ENCODE results near the gene DNAJC5. TPM values are rescaled to one million over a fixed set of nuclear protein-coding genes. Genes with fewer than 3 reads are reported as not detected.

DNAJC5 gene
- total RNA-seq, 1 donor from 2014 or later = 30.3 TPM

DNA sequence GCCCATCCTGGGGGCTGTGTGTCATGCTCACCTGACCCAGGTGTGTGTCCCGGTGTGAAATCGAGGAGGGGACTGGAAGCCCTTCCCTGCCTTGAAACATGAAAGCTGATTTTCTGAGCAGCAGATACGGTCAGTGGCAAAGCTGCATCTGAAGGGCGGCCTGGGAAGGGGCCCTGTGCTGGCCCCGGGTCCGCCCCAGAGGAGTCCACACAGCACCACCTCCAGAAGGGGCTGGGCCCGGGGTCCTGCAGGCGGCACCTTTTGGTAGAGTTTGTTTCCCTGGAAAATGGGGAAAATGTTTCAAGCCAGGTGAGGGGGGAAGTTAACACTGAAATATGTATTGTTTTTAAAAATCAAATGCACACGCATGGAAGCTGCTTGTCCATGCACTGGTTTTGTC, 40.5 kb downstream of the DNAJC5 start:
- Histone ChIP-seq H3K4me3 (ENCODE audit: low read length in 3 of 3) (no peak overlapping the region), H3K27ac (ENCODE audit: low read depth, low read length) (no peak overlapping the region), H3K9me3 (ENCODE audit: control insufficient read depth in 3 of 3, low read length in 3 of 3) (no peaks in the 10 kb centered on the region), H3K4me1 (ENCODE audit: control insufficient read depth in 3 of 3, insufficient read depth in 3 of 3, low read length in 3 of 3) (peaks cover 0 to 4% (median 2%) of the 10 kb centered on the region in 3 donors), H3K36me3 (ENCODE audit: control insufficient read depth in 3 of 3, insufficient read depth in 3 of 3, low read length in 3 of 3) (peaks cover 37 to 55% (median 47%) of the 10 kb centered on the region in 3 donors), H3K27me3 (ENCODE audit: control insufficient read depth in 3 of 3, insufficient read depth in 3 of 3, low read length in 3 of 3) (no peaks in the 10 kb centered on the region), H3K9ac (ENCODE audit: low read depth in 1 of 3, low read length in 3 of 3) (no peak overlapping the region)

DNA sequence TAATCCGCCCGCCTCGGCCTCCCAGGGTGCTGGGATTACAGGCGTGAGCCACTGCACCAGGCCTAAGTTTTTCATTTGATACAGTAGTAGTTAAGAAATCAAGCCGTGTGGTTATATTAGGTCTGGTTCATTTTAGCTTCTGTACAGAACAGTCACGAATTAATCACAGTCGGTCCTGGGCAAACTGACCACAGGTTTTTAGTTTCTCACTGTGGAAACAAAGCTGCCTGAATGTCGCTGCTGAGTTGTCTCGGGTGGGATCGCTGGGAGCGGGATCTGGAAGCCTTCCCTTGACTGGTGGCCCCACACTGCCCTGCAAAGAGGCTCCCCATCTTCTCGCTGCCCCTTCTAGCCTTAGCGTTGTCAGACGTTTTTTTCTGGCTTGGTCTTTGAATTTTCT, 42.7 kb downstream of the DNAJC5 start:
- H3K9ac ChIP-seq (ENCODE audit: low read depth in 1 of 3, low read length in 3 of 3) = no peak overlapping the region
- peaks cover 0 to 6% (median 4%) of the 10 kb centered on the region in 3 donors for H3K4me1 ChIP-seq (ENCODE audit: control insufficient read depth in 3 of 3, insufficient read depth in 3 of 3, low read length in 3 of 3)
- H3K36me3 ChIP-seq (ENCODE audit: control insufficient read depth in 3 of 3, insufficient read depth in 3 of 3, low read length in 3 of 3) = peaks cover 26 to 48% (median 37%) of the 10 kb centered on the region in 3 donors
- H3K27ac ChIP-seq (ENCODE audit: low read depth, low read length) = no peak overlapping the region
- H3K9me3 ChIP-seq (ENCODE audit: control insufficient read depth in 3 of 3, low read length in 3 of 3) = no peaks in the 10 kb centered on the region
- no peaks in the 10 kb centered on the region for H3K27me3 ChIP-seq (ENCODE audit: control insufficient read depth in 3 of 3, insufficient read depth in 3 of 3, low read length in 3 of 3)
- H3K4me3 ChIP-seq (ENCODE audit: low read length in 3 of 3) = no peak overlapping the region

DNA sequence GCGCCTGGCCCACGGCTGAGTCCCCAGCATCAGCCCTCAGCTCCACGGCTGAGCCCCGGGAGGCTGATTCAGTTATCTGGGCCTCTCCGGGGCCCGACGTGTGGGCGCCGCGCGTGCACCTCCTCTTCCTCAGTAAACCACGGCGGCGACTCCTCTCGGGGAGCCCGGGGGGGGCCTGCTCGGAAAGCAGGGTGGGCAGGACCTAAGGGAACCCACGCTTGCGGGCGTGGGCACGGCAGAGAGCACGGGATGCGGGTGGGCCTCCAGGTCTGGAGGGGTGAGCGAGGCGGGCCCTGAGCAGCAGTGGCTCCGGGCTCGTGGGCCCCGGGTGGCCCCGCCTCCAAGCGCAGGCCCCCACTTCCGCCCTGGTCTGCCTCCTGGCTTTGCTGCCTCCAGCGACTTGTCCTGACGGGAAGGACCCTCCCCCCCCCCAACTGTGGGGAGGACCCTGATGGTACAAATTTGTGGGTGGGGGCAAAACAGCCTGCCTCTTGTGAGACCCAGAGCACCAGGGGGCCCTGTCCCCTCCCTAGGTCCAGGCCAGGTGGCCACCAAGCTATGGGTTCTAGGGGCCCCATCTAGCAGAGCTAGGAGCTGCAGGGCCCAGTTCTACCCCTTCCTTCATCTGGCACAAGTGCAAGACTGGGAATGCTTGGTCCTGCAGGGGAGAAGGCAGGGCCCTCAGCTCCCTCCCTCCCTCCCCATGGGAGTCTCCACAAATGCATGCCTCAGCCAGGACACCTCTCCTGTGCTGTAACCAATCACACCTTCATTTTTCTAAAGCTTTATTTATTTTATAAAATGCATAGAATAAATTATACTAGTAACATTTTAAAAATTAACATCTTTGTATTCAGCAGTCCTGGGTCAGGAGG, 44.4 kb downstream of the DNAJC5 start:
- Histone ChIP-seq H3K27me3 (ENCODE audit: control insufficient read depth in 3 of 3, insufficient read depth in 3 of 3, low read length in 3 of 3) (no peaks in the 10 kb centered on the region), H3K9ac (ENCODE audit: low read depth in 1 of 3, low read length in 3 of 3) (no peak overlapping the region), H3K9me3 (ENCODE audit: control insufficient read depth in 3 of 3, low read length in 3 of 3) (no peaks in the 10 kb centered on the region), H3K36me3 (ENCODE audit: control insufficient read depth in 3 of 3, insufficient read depth in 3 of 3, low read length in 3 of 3) (peaks cover 43 to 57% (median 49%) of the 10 kb centered on the region in 3 donors), H3K27ac (ENCODE audit: low read depth, low read length) (no peak overlapping the region), H3K4me3 (ENCODE audit: low read length in 3 of 3) (no peak overlapping the region), H3K4me1 (ENCODE audit: control insufficient read depth in 3 of 3, insufficient read depth in 3 of 3, low read length in 3 of 3) (peaks cover 13 to 19% (median 15%) of the 10 kb centered on the region in 3 donors)

DNA sequence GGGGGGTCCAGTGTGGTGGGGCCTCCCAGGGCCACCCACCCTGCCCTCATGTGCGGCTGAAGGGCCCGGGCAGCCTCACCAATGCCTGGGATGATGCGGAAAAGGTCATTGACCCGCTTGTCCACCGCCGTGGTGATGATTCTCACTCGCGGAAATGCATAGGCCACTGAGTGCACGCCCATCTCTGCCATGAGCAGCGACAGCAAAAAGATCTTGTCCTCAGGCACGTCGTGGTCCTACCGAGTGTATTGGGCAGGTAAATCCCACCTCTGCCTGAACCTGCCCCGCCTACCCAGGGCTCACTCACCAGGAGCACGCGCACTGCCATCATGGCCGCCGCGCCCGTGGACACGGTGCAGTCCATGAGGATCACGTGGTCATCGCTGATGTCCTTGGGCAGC, 45.1 kb downstream of the DNAJC5 start:
- Histone ChIP-seq H3K9ac (ENCODE audit: low read depth in 1 of 3, low read length in 3 of 3) (no peak overlapping the region), H3K4me3 (ENCODE audit: low read length in 3 of 3) (no peak overlapping the region), H3K9me3 (ENCODE audit: control insufficient read depth in 3 of 3, low read length in 3 of 3) (no peaks in the 10 kb centered on the region), H3K36me3 (ENCODE audit: control insufficient read depth in 3 of 3, insufficient read depth in 3 of 3, low read length in 3 of 3) (peaks cover 44 to 60% (median 52%) of the 10 kb centered on the region in 3 donors), H3K4me1 (ENCODE audit: control insufficient read depth in 3 of 3, insufficient read depth in 3 of 3, low read length in 3 of 3) (peaks cover 13 to 23% (median 15%) of the 10 kb centered on the region in 3 donors), H3K27me3 (ENCODE audit: control insufficient read depth in 3 of 3, insufficient read depth in 3 of 3, low read length in 3 of 3) (no peaks in the 10 kb centered on the region), H3K27ac (ENCODE audit: low read depth, low read length) (no peak overlapping the region)

DNA sequence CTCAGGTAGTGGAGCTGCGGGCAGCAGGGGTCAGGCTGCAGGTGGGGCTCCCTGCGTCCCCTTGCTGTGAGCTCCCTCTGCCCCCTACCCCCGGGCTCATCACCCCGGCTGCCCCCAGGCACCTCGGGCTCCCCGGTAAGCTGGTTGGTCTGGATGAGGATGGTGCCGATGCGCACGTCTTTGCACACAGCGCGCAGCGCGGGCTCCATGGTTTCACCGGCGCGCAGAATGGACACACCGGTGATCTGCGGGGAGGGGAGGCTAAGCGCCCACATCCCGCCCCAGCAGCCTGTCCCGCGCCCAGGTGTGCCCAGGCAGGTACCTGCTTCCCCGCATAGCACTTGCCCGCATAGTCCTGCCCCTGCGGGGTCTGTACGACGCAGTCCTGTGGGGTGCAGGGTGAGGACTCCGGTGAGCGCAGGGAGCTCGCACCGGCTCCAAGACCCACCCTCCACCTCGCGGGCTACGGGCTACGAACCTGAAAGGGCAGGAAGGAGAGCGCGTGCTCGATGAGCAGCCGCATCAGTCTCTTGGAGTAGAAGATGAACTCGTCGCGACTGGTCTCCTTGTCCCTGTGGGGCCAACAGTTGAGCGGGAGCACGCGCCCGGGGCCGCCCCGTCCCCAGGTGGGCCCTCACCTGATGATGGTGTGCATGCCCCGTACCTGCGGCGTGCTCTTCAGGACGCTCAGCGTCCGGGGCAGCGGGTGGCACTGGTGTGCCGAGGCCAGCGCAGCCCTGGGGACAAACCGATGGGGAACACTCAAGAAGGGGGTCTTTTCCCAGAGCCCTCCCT, 45.7 kb downstream of the DNAJC5 start:
- Histone ChIP-seq H3K36me3 (ENCODE audit: control insufficient read depth in 3 of 3, insufficient read depth in 3 of 3, low read length in 3 of 3) (peaks cover 46 to 61% (median 50%) of the 10 kb centered on the region in 3 donors), H3K27me3 (ENCODE audit: control insufficient read depth in 3 of 3, insufficient read depth in 3 of 3, low read length in 3 of 3) (no peaks in the 10 kb centered on the region), H3K4me1 (ENCODE audit: control insufficient read depth in 3 of 3, insufficient read depth in 3 of 3, low read length in 3 of 3) (peaks cover 15 to 29% (median 15%) of the 10 kb centered on the region in 3 donors), H3K9me3 (ENCODE audit: control insufficient read depth in 3 of 3, low read length in 3 of 3) (no peaks in the 10 kb centered on the region), H3K4me3 (ENCODE audit: low read length in 3 of 3) (no peak overlapping the region), H3K9ac (ENCODE audit: low read depth in 1 of 3, low read length in 3 of 3) (no peak overlapping the region), H3K27ac (ENCODE audit: low read depth, low read length) (no peak overlapping the region)

DNA sequence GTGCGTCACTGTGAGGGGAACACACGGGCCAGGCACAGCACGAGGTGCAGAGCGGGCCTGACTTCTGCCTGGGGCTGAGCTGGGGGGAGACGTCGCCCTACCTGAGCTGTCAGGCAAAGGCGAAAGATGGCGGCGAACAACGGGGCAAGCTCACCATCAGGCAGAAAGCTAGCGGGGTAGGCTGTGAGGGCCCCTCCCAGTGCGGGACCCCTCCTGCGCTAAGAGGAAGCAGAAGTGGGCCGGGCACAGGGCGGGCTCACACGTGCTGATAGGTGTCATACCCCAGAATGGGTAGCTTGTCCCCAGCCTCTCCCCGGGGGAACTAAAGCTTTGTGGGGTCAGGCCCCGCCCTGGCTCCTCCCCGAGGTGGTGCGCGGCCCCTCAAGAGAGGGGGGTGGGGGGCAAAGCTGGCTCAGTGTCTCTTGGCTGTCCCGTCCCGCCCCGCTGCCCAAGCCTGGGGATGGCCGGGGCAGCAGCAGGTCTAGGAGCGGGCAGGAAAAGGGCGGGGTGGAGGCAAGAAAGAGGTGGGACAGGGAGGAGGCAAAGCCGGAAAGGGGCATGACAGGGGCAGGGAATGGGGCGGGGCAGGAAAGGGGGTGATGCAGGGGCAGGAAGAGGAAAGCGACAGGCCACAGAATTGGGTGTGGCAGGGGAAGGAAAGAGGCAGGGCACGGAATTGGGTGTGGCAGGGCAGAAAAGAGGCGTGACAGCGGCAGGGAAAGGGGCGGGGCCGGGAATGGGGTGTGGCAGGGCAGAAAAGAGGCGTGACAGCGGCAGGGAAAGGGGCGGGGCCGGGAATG, 46.6 kb downstream of the DNAJC5 start:
- Histone ChIP-seq H3K9ac (ENCODE audit: low read depth in 1 of 3, low read length in 3 of 3) (no peak overlapping the region), H3K36me3 (ENCODE audit: control insufficient read depth in 3 of 3, insufficient read depth in 3 of 3, low read length in 3 of 3) (peaks cover 49 to 63% (median 49%) of the 10 kb centered on the region in 3 donors), H3K9me3 (ENCODE audit: control insufficient read depth in 3 of 3, low read length in 3 of 3) (no peaks in the 10 kb centered on the region), H3K27ac (ENCODE audit: low read depth, low read length) (peak overlapping the region; percentile 44), H3K27me3 (ENCODE audit: control insufficient read depth in 3 of 3, insufficient read depth in 3 of 3, low read length in 3 of 3) (no peaks in the 10 kb centered on the region), H3K4me3 (ENCODE audit: low read length in 3 of 3) (no peak overlapping the region), H3K4me1 (ENCODE audit: control insufficient read depth in 3 of 3, insufficient read depth in 3 of 3, low read length in 3 of 3) (peaks cover 17 to 37% (median 19%) of the 10 kb centered on the region in 3 donors)

DNA sequence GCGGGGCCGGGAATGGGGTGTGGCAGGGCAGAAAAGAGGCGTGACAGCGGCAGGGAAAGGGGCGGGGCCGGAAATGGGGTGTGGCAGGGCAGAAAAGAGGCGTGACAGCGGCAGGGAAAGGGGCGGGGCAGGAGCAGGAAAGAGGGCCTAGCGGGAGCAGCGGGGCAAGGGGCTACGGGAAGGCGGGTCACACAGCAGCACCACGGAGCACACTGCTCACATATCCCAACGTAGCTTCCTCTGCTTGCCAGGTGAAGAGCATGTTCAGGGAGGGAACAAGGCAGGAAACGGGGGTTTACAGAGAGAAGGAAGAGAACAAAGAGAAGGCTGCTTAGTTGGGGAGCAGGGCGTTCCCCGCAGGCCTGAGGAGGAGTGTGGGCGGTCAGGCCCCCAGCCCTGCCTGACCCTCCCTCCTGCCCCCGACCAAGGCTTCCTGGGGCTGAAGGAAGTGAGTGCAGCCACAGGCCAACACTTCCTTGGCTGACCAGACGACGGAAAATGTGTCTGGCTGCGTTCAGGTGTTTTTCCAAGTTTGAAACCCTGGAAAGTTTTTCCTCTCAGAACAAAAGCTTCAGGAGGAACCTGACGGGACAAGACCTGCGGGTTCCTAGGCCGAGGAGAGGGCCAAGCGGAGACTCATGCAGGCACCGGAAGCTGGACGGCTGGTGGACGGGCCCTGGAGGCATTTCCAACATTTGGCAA, 47.5 kb downstream of the DNAJC5 start:
- Histone ChIP-seq H3K9me3 (ENCODE audit: control insufficient read depth in 3 of 3, low read length in 3 of 3) (no peaks in the 10 kb centered on the region), H3K27me3 (ENCODE audit: control insufficient read depth in 3 of 3, insufficient read depth in 3 of 3, low read length in 3 of 3) (no peaks in the 10 kb centered on the region), H3K27ac (ENCODE audit: low read depth, low read length) (peak overlapping the region; percentile 44), H3K4me1 (ENCODE audit: control insufficient read depth in 3 of 3, insufficient read depth in 3 of 3, low read length in 3 of 3) (peaks cover 23 to 46% (median 25%) of the 10 kb centered on the region in 3 donors), H3K4me3 (ENCODE audit: low read length in 3 of 3) (no peak overlapping the region), H3K36me3 (ENCODE audit: control insufficient read depth in 3 of 3, insufficient read depth in 3 of 3, low read length in 3 of 3) (peaks cover 49 to 64% (median 49%) of the 10 kb centered on the region in 3 donors), H3K9ac (ENCODE audit: low read depth in 1 of 3, low read length in 3 of 3) (peak overlapping the region in 1 of 3 donors; percentile 45)

- Histone ChIP-seq H3K9me3 (ENCODE audit: control insufficient read depth in 3 of 3, low read length in 3 of 3) (no peaks in the 10 kb centered on the region), H3K4me3 (ENCODE audit: low read length in 3 of 3) (no peak overlapping the region), H3K27me3 (ENCODE audit: control insufficient read depth in 3 of 3, insufficient read depth in 3 of 3, low read length in 3 of 3) (no peaks in the 10 kb centered on the region), H3K36me3 (ENCODE audit: control insufficient read depth in 3 of 3, insufficient read depth in 3 of 3, low read length in 3 of 3) (peaks cover 49 to 64% (median 49%) of the 10 kb centered on the region in 3 donors), H3K4me1 (ENCODE audit: control insufficient read depth in 3 of 3, insufficient read depth in 3 of 3, low read length in 3 of 3) (peaks cover 31 to 50% (median 33%) of the 10 kb centered on the region in 3 donors), H3K27ac (ENCODE audit: low read depth, low read length) (peak overlapping the region; percentile 44), H3K9ac (ENCODE audit: low read depth in 1 of 3, low read length in 3 of 3) (peak overlapping the region in 1 of 3 donors; percentile 33)
These were observed 48.3 kb downstream of the DNAJC5 start for GRCh38 chr20:63942969-63943807.
